ENCODE data around the gene CERK.
A peak's percentile ranks its signal among the peaks of the same experiment; 100 is the strongest.

Gene CERK

DNA sequence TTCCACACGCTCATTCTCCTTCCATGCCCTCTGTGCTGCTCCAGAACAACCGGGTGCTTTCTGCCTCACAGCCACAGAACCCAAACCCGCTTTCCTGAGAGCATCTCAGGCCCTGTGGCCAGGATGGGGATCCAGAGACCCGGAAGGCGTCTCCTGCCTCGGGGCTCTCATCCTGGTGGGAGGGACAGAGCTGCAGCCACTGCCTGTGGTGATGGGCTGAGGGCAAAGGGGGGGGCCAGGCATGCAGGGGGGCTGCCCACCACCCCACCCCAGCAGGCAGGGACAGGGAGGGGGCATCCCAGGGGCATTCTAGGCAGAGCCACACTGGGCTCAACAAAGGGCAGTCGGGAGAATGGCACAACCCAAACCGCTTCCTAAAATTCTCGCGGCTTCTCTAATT, 41.4 kb downstream of the CERK start:
- DNase-seq: no peak

DNA sequence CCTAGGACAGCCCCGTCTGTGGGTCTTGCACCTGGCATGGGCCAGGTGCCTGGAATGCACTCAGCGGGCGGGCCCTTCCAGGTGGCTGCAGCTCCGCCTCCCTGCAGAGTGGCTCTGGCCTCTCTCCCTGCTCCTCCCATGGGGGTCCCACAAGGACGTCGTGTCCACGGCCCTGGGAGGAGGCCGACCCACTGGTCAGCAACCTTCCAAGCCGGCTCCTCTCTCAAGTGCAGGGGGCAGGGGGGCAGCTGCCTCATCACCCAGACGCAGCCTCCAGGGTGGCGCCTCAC, 41.9 kb downstream of the CERK start:
- DNase-seq: no peak

DNA sequence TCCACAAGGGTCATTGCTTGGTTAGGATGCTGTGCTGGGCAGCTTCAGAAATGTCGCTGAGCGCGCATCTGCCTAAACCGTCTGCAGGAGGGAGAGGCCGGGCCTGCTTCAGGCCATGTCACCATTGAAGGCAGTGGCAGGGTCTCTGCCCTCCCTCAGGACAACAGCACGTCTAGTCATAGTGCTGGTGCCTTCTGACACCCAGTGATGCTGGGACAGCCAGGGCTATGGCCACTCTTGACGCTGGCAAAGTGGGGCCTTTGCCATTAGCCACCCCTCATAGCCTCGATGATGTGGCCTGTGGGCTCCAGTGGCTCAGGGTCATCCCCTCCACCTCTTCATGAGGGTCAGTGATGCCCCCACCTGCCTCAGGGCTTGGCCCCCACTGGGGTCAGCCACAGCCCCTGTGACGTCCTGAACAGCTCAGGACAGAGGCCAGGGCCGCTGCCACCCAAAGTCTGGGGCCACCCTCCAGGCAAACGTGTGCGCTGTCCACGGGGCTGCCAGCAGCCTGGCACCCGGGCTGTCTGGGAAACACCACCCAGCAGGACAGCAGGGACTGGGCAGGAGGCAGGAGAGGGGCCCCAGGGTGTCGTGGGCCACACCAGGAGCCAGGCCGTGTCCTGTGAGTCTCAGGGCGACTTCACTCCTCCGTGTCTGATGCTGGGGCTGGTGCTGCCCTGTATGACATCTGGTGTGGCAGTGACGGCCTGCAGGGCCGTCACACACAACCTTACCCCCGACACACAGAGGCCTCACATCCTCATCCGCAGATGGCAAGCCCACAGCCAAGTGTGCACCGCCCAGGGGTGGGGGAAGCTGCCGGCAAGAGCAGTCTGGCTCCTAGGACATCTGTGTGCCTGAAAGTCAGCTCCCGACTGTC, 42.5 kb downstream of the CERK start:
- peak; percentile 49 for DNase-seq

GRCh38 chr22:46694416-46695170, 43.5 kb downstream of the CERK start:
- no peak for DNase-seq

DNA sequence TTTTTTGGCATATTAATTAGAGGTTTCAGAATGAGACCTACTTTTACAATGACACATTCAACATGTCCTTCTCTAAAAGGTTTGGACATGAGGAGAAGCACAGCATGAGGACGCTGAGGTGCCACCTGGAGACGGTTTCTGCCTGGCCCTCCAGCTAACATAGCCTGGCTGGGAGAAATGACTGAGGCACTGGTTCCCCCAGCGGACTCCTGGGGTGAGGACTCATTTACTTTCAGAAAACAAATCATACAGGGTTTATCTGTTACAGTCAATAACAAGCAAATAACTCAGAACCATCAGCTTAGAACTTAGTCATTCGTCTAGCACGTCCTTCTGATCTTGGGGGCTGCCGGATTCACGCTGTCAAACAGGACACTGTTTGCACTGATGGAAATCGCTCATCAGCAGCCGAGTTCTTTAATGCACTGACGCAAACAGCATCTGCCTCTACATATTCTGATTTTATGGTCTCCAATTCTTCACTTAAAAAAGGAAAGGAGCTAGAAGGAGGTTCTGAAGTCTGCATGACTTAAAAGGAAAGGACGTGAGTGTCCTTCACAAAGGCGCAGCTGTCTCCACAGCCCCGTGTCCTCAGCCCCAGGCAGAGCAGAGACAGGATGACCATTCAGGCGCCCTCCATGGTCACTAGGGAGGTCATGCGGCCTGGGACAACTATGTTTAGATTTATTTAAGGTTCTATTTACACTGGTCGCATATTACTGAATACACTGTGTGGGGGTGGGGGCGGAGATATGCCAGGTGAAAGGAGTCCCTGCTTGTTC, 44.2 kb downstream of the CERK start:
- DNase-seq: no peak

DNA sequence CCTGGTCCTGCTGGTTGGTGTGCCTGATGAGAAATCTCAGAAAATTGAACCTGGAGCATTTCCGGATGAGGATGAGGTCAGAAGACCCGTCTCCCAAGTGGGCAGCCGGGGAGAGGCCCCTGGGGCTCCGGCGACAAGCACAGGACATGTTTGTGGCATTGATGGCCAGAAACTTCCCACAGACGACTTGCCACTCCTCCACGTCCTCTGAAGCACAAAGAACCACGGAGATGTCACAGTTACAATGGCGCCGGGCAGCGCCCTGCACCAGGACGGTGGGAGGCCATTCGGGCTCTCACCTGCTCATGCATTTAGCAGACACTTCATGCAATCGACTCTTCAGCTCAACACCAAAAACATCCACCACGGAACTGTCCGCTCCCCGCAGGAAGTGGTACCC, 46.5 kb downstream of the CERK start:
- no peak for DNase-seq

GRCh38 chr22:46690146-46690545, 47.9 kb downstream of the CERK start:
- no peak for DNase-seq

- DNase-seq: no peak
These were observed 49.1 kb downstream of the CERK start for GRCh38 chr22:46688949-46689348.

- DNase-seq: no peak
These were observed 50.6 kb downstream of the CERK start for GRCh38 chr22:46687460-46687859.

DNA sequence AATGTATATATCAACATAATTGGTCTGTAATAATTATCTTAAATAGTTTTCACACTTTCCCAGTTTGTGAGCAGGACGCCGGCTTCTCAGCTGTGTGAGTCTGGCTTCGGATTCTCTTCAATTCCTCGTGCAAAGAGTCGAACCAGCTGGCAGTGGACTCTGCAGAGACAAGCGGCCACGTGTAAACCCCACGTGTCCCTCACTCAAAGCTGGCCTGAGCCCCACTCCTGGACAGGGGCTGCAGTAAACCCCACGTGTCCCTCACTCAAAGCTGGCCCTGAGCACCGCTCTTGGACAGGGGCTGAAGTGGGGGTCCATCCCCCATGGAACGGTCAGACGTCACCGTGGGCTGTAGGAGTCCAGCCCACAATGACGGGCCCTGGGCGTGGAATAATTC, 51.0 kb downstream of the CERK start:
- DNase-seq: no peak

DNA sequence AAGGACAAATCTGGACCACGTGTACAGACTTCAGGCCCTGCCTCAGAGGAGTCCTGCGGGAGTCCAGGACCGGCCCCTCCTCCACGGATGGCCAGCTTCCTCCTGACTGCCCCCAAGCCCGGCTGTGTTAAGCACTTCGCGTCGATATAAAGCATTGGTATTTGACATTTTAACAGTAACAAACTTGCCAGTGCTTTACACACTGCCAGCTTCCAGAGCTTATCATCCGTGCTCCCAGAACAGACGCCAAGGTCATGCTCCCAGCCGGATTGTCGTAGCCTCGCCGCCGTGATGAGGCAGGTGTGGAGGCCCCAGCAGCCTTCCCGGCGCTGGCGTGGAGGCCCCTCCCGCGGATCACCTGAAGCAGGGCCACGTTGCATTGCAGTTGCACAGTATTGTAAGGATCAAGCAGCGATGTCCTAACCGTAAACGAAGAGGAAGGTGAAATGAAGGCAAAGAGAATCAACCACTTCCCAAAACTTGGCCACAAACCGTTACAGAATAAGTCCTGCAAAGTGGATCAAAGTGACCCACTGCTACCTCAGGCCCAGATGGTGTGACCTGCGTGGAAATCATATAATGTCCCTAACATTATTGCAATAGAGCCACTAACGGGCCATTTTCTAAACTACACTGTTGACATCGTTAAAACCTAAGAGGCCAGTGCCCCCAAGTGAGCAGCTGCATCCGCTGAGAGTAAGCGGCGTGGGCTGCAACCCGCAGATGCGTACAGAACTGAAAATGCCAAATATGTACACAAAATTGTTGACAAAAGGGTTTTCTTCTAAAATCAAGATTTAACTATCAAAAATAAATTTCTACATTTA, 51.6 kb downstream of the CERK start:
- DNase-seq: no peak

GRCh38 chr22:46684706-46685105, 53.3 kb downstream of the CERK start:
- no peak for DNase-seq

DNA sequence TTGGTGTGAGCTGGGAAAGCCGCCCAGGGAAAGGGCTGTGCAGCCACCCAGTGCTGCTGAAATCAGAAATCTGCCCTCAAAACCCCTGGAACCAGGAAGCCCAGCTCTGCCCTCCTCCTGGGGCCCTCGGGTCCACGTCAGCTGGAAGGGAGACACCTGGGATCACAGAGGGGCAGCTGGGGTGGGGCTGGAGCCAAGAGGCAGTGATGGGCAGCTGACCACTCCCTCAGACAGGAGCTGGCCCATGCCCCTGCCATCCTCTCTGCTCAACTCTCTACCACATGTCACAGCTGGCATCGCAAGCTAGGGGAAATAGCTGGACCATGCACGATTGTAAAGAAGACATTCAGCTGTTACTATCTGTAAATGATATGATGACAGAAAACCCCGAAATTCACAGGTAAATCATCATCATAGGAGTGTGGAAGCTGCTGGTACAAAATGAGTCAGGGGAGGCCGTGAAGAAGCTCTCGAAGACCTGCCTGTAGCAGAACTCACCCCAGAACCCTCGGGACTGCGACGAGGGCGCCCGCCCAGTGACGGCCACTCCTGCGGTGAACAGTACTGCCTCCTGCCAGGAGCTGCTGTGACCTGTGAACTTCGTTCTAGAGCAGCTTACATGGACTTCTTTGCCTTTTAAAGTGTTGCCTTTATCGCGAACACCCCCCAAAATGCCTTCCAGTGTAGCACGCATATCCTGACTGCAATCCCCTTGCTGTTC, 55.9 kb downstream of the CERK start:
- DNase-seq: no peak

DNA sequence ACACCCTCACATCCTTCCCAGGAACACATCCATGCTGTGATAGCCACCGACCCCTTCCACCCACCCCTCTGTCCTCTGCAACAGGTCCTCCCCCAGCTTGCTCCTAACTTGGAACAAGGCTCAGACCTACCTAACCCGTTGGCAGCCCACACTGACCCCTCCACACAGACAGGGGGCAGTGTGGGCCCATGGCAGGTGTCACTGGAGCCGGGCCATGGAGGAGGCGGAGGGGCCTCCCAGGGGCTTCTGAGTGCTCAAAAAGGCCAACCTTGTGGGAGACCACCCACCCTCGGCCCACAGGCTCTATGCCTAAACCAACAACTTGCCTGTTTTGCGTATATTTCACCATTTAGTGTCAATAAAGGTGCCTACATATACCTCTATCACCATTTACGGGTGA, 57.0 kb downstream of the CERK start:
- DNase-seq: no peak

- no peak for DNase-seq
These were observed 58.3 kb downstream of the CERK start for GRCh38 chr22:46679706-46680269.

DNA sequence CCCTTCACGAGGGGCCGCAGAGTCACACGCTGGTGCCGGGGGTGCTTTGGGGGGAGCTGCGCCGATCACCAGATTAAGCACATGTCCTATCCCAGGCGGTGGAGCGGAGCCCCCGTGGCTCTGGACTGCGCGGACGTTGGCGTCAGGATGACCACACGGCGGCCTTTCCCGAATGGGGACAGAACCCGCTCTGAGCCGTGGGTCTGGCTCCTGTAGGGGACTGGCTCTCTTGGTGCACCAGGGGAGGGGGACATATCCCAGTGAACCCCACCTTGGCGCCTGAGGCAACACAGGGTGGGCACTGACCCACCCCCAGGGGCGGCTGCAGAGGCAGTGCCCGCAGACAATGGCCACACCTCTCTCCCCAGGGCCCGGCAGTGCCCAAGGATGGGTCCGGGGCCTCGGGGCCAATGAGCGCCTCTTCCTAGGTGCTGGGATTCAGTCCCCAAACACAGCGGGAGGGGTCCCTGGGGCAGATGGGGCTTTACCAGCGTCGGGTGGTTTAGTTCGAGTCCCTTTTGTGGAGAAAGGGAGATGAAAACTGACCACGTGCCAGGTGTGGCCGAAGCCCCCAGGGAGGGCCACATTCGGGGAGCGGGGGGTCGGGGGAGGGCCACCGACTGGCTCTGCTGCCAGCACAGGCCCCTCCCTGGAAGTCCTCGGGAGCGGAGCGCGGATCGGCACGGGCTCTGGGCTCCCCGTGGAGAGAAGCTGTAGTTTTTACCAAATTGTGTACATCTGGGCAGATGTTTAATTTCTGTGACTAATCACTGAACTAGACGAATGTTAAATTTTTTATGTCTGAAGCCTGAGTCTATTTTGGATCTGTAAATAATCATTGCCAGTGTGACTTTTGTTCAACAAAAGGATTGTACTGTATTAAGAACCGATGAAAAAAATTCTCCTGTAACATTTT, 59.0 kb downstream of the CERK start:
- DNase-seq: no peak

DNA sequence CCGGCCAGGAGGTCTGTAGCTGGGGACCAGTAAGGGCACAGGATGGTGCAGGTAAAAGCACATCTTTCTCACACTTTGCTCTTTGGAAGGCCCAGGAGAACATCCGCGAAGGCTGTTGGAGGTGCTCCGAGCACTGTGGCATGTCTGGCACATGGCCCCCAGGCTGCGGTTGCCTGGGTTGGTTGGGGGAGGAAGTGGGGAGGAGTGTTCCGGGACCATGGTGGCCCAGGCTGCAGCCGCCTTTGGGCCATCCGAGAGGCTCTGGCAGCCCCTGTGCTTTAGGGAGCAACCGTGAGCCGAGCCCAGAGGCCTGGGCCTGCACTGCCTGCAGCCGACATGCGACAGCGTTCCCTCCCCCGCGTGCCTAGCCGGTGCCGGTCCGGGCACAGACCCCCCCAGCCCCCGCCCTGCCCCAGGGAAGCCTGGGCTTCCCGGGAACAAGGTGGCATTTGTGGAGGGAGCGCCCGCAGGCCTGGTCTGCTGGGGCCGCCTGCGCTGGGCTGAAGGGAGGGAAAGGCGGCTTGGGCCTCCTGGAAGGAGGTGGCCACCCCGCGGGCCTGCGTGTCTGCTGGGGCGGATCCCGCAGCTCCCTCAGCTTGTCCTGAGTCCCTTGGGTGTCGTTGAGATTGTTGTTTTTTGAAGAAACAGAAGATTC, 59.9 kb downstream of the CERK start:
- DNase-seq: no peak

GRCh38 chr22:46677323-46678002, 60.6 kb downstream of the CERK start:
- no peak for DNase-seq

DNA sequence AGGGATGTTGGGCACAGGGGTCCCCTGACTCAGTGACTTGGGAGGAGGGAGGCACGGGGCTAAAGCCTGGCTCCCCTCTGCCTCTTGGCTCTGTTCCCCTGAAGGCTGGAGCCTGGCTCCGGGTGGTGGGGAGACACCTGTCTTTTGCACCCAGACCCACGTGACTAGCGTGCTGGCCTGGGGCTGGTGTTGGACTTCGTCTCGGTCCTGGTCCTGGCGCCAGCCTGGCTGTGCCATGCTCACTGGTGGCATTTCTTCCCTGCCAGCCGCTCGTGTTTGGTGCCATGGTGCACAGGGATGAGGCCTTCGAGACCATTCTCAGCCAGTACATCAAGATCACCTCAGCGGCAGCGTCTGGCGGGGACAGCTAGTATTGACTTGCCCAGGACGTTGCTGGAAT, 61.2 kb downstream of the CERK start:
- no peak for DNase-seq

- no peak for DNase-seq
These were observed 61.6 kb downstream of the CERK start for GRCh38 chr22:46676479-46676878.

All from NCI-H1694 treated with DMSO at 0.1 percent for 48 hours (cell line).